Liver (tissue), 9 donors: Measurements from ENCODE around the gene CCDC12. TPM values are rescaled to one million over a fixed set of nuclear protein-coding genes. Genes with fewer than 3 reads are reported as not detected.

Experiments used
- DNase-seq: peaks from one replicate; pipeline ENCODE4 v3.0.0-alpha.2; 2017; ENCODE audit warnings: low spot score
- H3K27ac ChIP-seq, 2 donors: one replicate each; pipeline ENCODE4 v1.7.0; 2013; ENCODE audit warnings: inconsistent platforms in 2 of 2, low read length in 2 of 2, control low read depth in 1 of 2, low read depth in 1 of 2, mild to moderate bottlenecking in 1 of 2
- H3K27me3 ChIP-seq, 4 donors: one replicate each; pipeline versions ENCODE4 v1.6.1 to v1.7.0; 2013; ENCODE audit warnings: low read length in 3 of 4, inconsistent platforms in 1 of 4, mild to moderate bottlenecking in 1 of 4, moderate library complexity in 1 of 4; ENCODE audit not compliant: control insufficient read depth in 4 of 4, insufficient read depth in 4 of 4
- H3K36me3 ChIP-seq, 4 donors: one replicate each; pipeline versions ENCODE4 v1.6.1 to v1.7.0; 2013; ENCODE audit warnings: low read length in 3 of 4, mild to moderate bottlenecking in 3 of 4, low read depth in 1 of 4, moderate library complexity in 1 of 4; ENCODE audit not compliant: control insufficient read depth in 4 of 4, insufficient read depth in 3 of 4
- H3K4me1 ChIP-seq, 4 donors: one replicate each; pipeline versions ENCODE4 v1.6.1 to v1.7.0; 2013; ENCODE audit warnings: low read length in 3 of 4, mild to moderate bottlenecking in 3 of 4, moderate library complexity in 1 of 4; ENCODE audit not compliant: control insufficient read depth in 4 of 4, insufficient read depth in 4 of 4
- H3K4me3 ChIP-seq, 3 donors: one replicate each; pipeline versions ENCODE4 v1.6.1 to v1.7.0; 2013; ENCODE audit warnings: low read length in 3 of 3, control low read depth in 1 of 3, low read depth in 1 of 3, mild to moderate bottlenecking in 1 of 3
- H3K9ac ChIP-seq, 2 donors: one replicate each; pipeline ENCODE4 v1.7.0; 2013; ENCODE audit warnings: low read length in 2 of 2, mild to moderate bottlenecking in 2 of 2, moderate library complexity in 2 of 2, control low read depth in 1 of 2, low read depth in 1 of 2
- H3K9me3 ChIP-seq, 4 donors: one replicate each; pipeline versions ENCODE4 v1.6.1 to v1.7.0; 2013; ENCODE audit warnings: low read length in 3 of 4; ENCODE audit not compliant: control insufficient read depth in 4 of 4
- ATF3 ChIP-seq: IDR thresholded peaks from 2 replicates; pipeline ENCODE4 v1.6.1; 2016; ENCODE audit warnings: antibody characterized with exemption
- CTCF ChIP-seq: fragments of 150-350 bp; IDR thresholded peaks from 2 replicates; pipeline ENCODE4 v1.5.1; 2017; ENCODE audit warnings: improper control_type of control experiment, low read depth, low read length; ENCODE audit not compliant: missing input control
- EGR1 ChIP-seq, 2 donors: IDR thresholded peaks; 2 replicates each; pipeline ENCODE4 v1.6.1; 2016 to 2018; ENCODE audit warnings: antibody characterized with exemption in 2 of 2, low read depth in 2 of 2
- FOXA1 ChIP-seq: IDR thresholded peaks from 2 replicates; pipeline ENCODE4 v1.6.1; 2016; ENCODE audit warnings: antibody characterized with exemption
- GABPA ChIP-seq, 2 donors: IDR thresholded peaks in 1 of 2; conservative IDR thresholded peaks in 1 of 2; 2 replicates each; pipeline ENCODE4 v1.6.1; 2016; ENCODE audit warnings: antibody characterized with exemption in 2 of 2, mild to moderate bottlenecking in 1 of 2, moderate library complexity in 1 of 2
- HNF4G ChIP-seq: IDR thresholded peaks from 2 replicates; pipeline ENCODE4 v1.6.1; 2016; ENCODE audit warnings: antibody characterized with exemption
- JUND ChIP-seq, 2 donors: IDR thresholded peaks; 2 replicates each; pipeline ENCODE4 v1.6.1; 2016; ENCODE audit warnings: antibody characterized with exemption in 2 of 2
- NR2F2 ChIP-seq: IDR thresholded peaks from 2 replicates; pipeline ENCODE4 v1.6.1; 2016; ENCODE audit warnings: antibody characterized with exemption
- RAD21 ChIP-seq, 2 donors: IDR thresholded peaks; 2 replicates each; pipeline ENCODE4 v1.6.1; 2016; ENCODE audit warnings: antibody characterized with exemption in 2 of 2, mild to moderate bottlenecking in 2 of 2
- REST ChIP-seq: IDR thresholded peaks from 2 replicates; pipeline ENCODE4 v1.6.1; 2016; ENCODE audit warnings: antibody characterized with exemption, mild to moderate bottlenecking
- RXRA ChIP-seq, 2 donors: IDR thresholded peaks; 2 replicates each; pipeline ENCODE4 v1.6.1; 2017 to 2018; ENCODE audit warnings: antibody characterized with exemption in 2 of 2, mild to moderate bottlenecking in 1 of 2
- SP1 ChIP-seq: IDR thresholded peaks from 2 replicates; pipeline ENCODE4 v1.6.1; 2018; ENCODE audit warnings: antibody characterized with exemption, mild to moderate bottlenecking
- YY1 ChIP-seq: IDR thresholded peaks from 2 replicates; pipeline ENCODE4 v1.6.1; 2016; ENCODE audit warnings: antibody characterized with exemption, mild to moderate bottlenecking
- ZBTB33 ChIP-seq: IDR thresholded peaks from 2 replicates; pipeline ENCODE4 v1.6.1; 2016; ENCODE audit warnings: antibody characterized with exemption
- WGBS: extraction: QIAGEN DNeasy Blood & Tissue Kit; methylation state at CpG from one replicate; pipeline ENCODE4 v1.1.7; 2013; 5-methylcytosine and 5-hydroxymethylcytosine counted together
- polyA plus RNA-seq, 2 donors: library from polyadenylated mRNA; stranded (reverse) in 1 of 2; unstranded in 1 of 2; fragments of 200-250 nt in 1 of 2; fragments of >200 nt in 1 of 2; fragmentation: Nextera tagmentation in 1 of 2; extraction: Ambion mirVana in 1 of 2; gene quantifications; one replicate each; pipeline versions ENCODE4 v1.2.1 to v1.2.3, GENCODE V29; 2013 to 2015
- total RNA-seq, 2 donors: library from RNA; depleted of rRNA; stranded (reverse); fragments of >200 nt; gene quantifications; one replicate each; pipeline ENCODE4 v1.2.3, GENCODE V29; 2014
- donor health status: healthy.
- donor health status: healthy.
- donor health status: healthy.
- donor health status: healthy.
- donor health status: healthy.

CCDC12 gene
- total and polyA plus RNA-seq, 4 donors, result 8.5 to 35.1 (median 26.6) TPM

GRCh38 chr3:47010111-47010712, 33.7 kb upstream of the CCDC12 start:
- Histone ChIP-seq H3K4me3 (peak overlapping the region in 1 of 3 donors; percentile 52), H3K27me3 (no peaks in the 10 kb centered on the region), H3K4me1 (peaks cover 1 to 12% (median 5%) of the 10 kb centered on the region in 4 donors), H3K9ac (no peak overlapping the region), H3K36me3 (peaks cover 0 to 12% (median 1%) of the 10 kb centered on the region in 4 donors), H3K9me3 (no peaks in the 10 kb centered on the region), H3K27ac (peak overlapping the region in 1 of 2 donors; percentile 55)
- 85% methylated on average over 23 of the region's 23 CpGs for WGBS
- no peak for DNase-seq
- TF ChIP-seq ZBTB33 (no peak), FOXA1 (no peak), RXRA (IDR thresholded peaks at IDR 0.05) (no peak), YY1 (no peak), HNF4G (no peak), ATF3 (no peak), RAD21 (IDR thresholded peaks at IDR 0.05) (no peak), JUND (IDR thresholded peaks at IDR 0.05) (no peak), NR2F2 (no peak), GABPA (IDR thresholded peaks at IDR 0.05 in 1 of 2, conservative IDR thresholded peaks at IDR 0.05 in 1 of 2) (no peak), EGR1 (IDR thresholded peaks at IDR 0.05; ENCODE audit: low read depth in 2 of 2) (no peak)

- H3K4me3 ChIP-seq, result peak overlapping the region; percentile 45 to 71 (median 52)
- peak overlapping the region; percentile 48 to 49 for H3K9ac ChIP-seq
- H3K27me3 ChIP-seq, result no peaks in the 10 kb centered on the region
- TF ChIP-seq GABPA (IDR thresholded peaks at IDR 0.05 in 1 of 2, conservative IDR thresholded peaks at IDR 0.05 in 1 of 2), result peak in 1 of 2 donors; percentile 77
- peak in 1 of 2 donors; percentile 52 for TF ChIP-seq RAD21 (IDR thresholded peaks at IDR 0.05)
- TF ChIP-seq CTCF, result no peak
- peak; percentile 35 for TF ChIP-seq REST
- peak; percentile 78 for TF ChIP-seq SP1
- peaks cover 0 to 17% (median 1%) of the 10 kb centered on the region in 4 donors for H3K36me3 ChIP-seq
- peaks cover 0 to 10% (median 3%) of the 10 kb centered on the region in 4 donors for H3K4me1 ChIP-seq
- WGBS, result 11% methylated on average over 85 of the region's 85 CpGs
- H3K9me3 ChIP-seq, result no peaks in the 10 kb centered on the region
- peak overlapping the region; percentile 55 to 65 for H3K27ac ChIP-seq
- DNase-seq, result peak; percentile 90
Observed at GRCh38 chr3:47009225-47010110, 32.9 kb upstream of the CCDC12 start.
